Nasal cavity respiratory epithelium epithelial cell of viscerocranial mucosa (primary cell): ENCODE results near the gene PLAGL2. TPM values are rescaled to one million over a fixed set of nuclear protein-coding genes. Genes with fewer than 3 reads are reported as not detected.

ENCODE experiments used
- total RNA-seq: library from RNA; depleted of rRNA; stranded (reverse); fragments of >200 nt; gene quantifications from 2 replicates; pipeline ENCODE4 v1.2.3, GENCODE V29; 2014

Gene PLAGL2, protein sequence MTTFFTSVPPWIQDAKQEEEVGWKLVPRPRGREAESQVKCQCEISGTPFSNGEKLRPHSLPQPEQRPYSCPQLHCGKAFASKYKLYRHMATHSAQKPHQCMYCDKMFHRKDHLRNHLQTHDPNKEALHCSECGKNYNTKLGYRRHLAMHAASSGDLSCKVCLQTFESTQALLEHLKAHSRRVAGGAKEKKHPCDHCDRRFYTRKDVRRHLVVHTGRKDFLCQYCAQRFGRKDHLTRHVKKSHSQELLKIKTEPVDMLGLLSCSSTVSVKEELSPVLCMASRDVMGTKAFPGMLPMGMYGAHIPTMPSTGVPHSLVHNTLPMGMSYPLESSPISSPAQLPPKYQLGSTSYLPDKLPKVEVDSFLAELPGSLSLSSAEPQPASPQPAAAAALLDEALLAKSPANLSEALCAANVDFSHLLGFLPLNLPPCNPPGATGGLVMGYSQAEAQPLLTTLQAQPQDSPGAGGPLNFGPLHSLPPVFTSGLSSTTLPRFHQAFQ
- total RNA-seq, result 7.2 and 11.4 TPM in 2 replicates

DNA sequence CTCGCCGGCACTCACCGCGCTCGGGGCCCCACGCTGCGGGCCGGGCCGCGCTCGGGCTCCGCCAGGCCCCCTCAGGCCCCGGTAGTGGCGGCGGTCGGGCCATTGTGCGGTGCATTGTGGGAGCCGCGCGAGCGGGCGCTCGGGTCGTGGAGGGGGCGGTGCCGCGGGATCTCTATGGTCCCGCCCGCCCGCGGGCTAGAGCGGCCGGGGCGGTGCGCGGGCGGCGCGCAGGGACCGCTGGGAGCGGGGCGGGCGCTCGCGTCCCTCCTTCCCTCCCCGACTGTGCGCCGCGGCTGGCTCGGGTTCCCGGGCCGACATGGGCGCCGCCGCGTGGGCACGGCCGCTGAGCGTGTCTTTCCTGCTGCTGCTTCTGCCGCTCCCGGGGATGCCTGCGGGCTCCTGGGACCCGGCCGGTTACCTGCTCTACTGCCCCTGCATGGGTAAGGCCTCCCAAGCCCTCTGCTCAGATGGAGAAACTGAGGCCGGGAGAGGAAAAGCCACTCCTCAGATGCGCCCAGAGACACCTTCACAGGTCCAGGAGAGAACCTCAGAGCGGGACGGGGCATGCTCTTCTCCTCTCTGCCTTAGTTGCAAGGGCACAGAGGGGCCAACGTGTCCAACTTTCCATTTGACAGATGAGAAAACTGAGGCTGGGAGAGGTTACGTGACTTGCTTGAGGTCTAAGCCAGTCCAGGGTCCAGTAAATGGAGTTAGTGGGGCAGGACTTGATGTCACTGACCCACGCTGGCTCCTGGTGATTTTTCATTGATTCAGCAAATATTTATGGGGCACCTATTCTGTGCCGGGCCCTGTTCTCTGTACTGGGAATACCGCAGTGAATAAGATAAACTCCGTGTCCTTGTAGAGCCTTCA, at the start of gene PLAGL2, which contains the start of gene POFUT1:
TSS of gene PLAGL2 (minus strand) at position 118 of the 873 bp plus-strand sequence. CDS start 5,565 bp downstream, outside the sequence.
TSS of gene POFUT1 (plus strand) at position 255 of the 873 bp plus-strand sequence. CDS start at position 317, 62 bp downstream.

Other genes starting within 250 kb of the PLAGL2 start
- not detected in 2 replicates for gene XKR7, start 239.6 kb downstream of the PLAGL2 start, total RNA-seq
- gene CCM2L, start 197.3 kb downstream of the PLAGL2 start, total RNA-seq, result not detected in 2 replicates
- gene HCK, start 155.5 kb downstream of the PLAGL2 start, total RNA-seq, result not detected in 2 replicates
- 29.7 and 52.4 TPM in 2 replicates for gene TM9SF4, start 98.0 kb downstream of the PLAGL2 start, total RNA-seq
- 42.7 and 49.1 TPM in 2 replicates for gene POFUT1, start 137 bp upstream of the PLAGL2 start, total RNA-seq
- gene KIF3B, start 69.9 kb upstream of the PLAGL2 start, total RNA-seq, result 15.4 and 27.4 TPM in 2 replicates
- 16.1 and 32.4 TPM in 2 replicates for gene ASXL1, start 150.6 kb upstream of the PLAGL2 start, total RNA-seq